Astrocyte of the spinal cord (primary cell): ENCODE measurements around the gene HIRIP3.

ENCODE experiments used
- DNase-seq: peaks from one replicate; pipeline ENCODE4 v3.0.0; 2011; ENCODE audit warnings: low read depth, low spot score
- H3K4me3 ChIP-seq: 2 replicates; pipeline ENCODE4 v1.5.1; 2011; ENCODE audit warnings: low read depth, mild to moderate bottlenecking, low read length, moderate library complexity
- in situ Hi-C: cut with HindIII; loops from 2 replicates; pipeline ENCODE4 v1.10.0; 2017; ENCODE audit warnings: low sequenced_read_pairs
- TF ChIP-seq, protein P1 (sequence below): IDR thresholded peaks from 2 replicates; pipeline ENCODE4 v1.5.1; 2012; ENCODE audit warnings: low read depth, mild to moderate bottlenecking, low read length, inconsistent platforms

Gene HIRIP3

GRCh38 chr16:30004424-30004776, 9.0 kb upstream of the HIRIP3 start:
- no peak for DNase-seq
- H3K4me3 ChIP-seq = no peak overlapping the region
- TF ChIP-seq, protein P1, sequence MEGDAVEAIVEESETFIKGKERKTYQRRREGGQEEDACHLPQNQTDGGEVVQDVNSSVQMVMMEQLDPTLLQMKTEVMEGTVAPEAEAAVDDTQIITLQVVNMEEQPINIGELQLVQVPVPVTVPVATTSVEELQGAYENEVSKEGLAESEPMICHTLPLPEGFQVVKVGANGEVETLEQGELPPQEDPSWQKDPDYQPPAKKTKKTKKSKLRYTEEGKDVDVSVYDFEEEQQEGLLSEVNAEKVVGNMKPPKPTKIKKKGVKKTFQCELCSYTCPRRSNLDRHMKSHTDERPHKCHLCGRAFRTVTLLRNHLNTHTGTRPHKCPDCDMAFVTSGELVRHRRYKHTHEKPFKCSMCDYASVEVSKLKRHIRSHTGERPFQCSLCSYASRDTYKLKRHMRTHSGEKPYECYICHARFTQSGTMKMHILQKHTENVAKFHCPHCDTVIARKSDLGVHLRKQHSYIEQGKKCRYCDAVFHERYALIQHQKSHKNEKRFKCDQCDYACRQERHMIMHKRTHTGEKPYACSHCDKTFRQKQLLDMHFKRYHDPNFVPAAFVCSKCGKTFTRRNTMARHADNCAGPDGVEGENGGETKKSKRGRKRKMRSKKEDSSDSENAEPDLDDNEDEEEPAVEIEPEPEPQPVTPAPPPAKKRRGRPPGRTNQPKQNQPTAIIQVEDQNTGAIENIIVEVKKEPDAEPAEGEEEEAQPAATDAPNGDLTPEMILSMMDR = no peak
- in situ Hi-C loops = no loop called here

DNA sequence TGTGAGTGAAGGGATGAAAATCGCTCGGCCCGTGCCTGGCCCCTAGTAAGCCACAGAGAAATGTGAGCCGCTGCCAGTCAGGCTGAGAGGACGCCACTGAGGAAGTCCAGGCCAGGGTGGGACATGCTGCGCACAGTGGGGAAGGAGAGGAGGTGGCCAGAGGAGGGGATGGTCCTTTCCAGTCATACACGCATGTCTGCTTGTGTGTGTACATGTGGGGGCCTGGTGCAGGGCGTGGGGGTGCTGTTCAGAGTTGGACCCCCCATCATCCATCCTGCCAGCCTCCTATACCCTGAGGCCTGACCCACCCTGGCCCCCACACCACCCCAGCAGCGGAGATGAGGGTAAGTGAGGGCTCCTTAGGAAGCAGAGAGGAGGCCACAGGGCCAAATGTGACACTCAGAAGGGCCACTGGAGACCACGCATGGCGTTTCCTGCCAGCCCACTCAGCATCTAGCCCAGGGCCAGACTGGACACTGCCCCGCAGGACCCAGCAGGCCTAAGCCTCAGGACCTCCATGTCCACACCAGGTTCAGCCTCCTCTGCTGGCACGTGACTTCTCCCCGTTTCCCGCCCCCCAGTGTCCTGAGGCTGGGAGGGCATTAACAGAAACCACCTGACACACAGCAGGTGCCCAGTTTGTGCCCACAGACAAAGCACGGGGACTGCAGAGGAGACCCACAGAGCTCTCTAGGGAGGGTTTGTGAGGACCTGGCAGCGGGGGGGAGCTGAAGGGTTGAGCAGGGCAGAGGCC, 8.4 kb upstream of the HIRIP3 start:
- DNase-seq = no peak
- H3K4me3 ChIP-seq = no peak overlapping the region
- in situ Hi-C loops = no loop called here
- TF ChIP-seq, protein P1 = no peak

DNA sequence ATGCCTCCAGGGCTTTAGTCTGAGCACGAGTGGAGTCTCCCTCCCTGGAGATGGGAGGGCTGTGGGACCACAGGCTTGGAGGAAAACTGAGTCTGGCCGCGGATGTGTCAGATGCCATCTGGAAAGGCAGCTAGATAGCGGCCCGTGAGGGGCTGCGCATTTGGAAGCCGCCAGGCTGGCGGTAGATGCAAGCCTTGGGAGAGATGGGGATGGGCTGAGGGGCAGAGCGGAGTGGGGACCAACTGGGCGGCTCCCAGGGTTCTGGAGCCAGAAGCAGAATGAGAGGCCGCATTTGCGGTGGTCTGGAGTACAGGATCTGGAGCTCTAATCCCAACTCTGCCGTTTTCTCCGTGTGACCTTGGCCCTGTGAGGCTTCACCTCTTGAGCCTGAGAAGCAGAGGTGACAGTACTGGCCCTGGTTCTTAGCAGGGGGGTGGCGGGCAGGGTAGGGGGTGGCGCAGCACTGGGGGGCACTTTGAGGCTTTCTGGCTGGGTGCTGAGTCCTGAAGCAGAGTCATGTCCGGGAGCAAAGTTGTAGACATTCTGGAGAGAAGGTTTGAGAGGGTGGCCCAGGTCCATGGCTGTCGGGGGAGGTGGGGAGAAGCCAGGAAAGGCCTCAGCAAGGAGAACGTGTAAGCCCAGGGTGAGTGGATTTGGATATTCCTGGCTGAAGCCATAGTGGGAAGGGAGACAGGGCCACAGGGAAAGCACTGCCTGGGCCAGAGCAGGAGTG, 7.4 kb upstream of the HIRIP3 start:
- no peak overlapping the region for H3K4me3 ChIP-seq
- TF ChIP-seq, protein P1 = no peak
- no peak for DNase-seq
- in situ Hi-C loops = no loop called here

- no peak overlapping the region for H3K4me3 ChIP-seq
- DNase-seq = no peak
- TF ChIP-seq, protein P1 = peak; percentile 21
- in situ Hi-C loops = no loop called here
Measured at GRCh38 chr16:30000735-30001631, 5.6 kb upstream of the HIRIP3 start.

GRCh38 chr16:29999605-30000004, 4.2 kb upstream of the HIRIP3 start:
- H3K4me3 ChIP-seq = no peak overlapping the region
- no peak for DNase-seq
- TF ChIP-seq, protein P1 = no peak
- in situ Hi-C loops = no loop called here

DNA sequence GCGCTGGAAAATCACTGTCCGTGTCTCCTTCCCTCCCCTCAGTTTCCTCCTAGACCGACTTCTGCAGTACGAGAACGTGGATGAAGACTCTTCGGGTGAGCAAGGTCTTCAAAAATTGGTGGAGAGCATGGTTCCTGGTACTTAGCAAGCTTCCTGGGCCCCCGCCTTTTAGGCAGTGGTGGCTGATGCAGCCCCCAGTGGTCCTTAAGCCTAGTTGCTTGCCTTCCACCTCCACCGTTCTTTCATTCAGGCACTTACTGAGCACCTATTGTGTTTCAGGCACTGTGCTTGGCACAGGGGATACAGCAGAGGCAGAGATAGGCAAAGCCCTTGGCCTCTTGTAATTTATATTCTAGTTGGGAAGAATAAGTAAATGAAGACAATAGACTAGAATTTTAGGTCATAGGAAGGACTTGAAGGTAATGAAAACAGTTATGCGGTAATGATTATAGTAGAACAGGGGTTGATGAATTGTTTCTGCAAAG, 1.4 kb upstream of the HIRIP3 start:
- no peak for DNase-seq
- TF ChIP-seq, protein P1 = no peak
- in situ Hi-C loops = no loop called here
- peak overlapping the region; percentile 72 for H3K4me3 ChIP-seq
